Measurements from ENCODE around the gene RELB.
"Not testable (repeated sequence)": the region's sequence is repeated elsewhere in the genome, so short reads cannot be mapped to it uniquely, and the experiment has no call there.

Gene RELB, protein sequence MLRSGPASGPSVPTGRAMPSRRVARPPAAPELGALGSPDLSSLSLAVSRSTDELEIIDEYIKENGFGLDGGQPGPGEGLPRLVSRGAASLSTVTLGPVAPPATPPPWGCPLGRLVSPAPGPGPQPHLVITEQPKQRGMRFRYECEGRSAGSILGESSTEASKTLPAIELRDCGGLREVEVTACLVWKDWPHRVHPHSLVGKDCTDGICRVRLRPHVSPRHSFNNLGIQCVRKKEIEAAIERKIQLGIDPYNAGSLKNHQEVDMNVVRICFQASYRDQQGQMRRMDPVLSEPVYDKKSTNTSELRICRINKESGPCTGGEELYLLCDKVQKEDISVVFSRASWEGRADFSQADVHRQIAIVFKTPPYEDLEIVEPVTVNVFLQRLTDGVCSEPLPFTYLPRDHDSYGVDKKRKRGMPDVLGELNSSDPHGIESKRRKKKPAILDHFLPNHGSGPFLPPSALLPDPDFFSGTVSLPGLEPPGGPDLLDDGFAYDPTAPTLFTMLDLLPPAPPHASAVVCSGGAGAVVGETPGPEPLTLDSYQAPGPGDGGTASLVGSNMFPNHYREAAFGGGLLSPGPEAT

DNA sequence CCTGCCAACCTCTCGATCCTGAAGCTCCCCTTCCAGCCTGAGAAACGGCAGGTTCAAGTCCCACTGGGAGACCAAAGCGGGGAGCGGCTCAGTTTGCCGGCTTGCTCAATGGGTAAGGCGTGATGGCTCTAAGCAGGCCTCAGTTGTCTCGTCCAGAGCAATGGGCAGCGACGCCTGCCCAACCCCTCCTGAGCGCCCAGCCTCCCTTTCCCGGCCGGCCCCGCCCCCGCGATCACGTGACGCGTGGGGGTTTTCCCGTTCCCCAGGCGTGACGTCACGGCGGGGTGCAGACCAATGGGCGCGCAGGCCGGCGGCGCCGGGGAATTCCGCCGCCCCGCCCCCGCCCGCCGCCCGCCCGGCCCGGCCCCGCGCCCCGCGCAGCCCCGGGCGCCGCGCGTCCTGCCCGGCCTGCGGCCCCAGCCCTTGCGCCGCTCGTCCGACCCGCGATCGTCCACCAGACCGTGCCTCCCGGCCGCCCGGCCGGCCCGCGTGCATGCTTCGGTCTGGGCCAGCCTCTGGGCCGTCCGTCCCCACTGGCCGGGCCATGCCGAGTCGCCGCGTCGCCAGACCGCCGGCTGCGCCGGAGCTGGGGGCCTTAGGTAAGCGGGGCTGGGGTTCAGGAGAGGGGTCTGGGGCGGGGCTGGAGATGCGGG is at the start of gene RELB:
Gene RELB, plus strand, starts transcription at position 378 of the 653 bp plus-strand sequence. Its CDS starts 116 bp downstream, at position 494.
- peak; percentile 93 to 97 for DNase-seq (ENCODE audit: low read depth in 2 of 2)

DNA sequence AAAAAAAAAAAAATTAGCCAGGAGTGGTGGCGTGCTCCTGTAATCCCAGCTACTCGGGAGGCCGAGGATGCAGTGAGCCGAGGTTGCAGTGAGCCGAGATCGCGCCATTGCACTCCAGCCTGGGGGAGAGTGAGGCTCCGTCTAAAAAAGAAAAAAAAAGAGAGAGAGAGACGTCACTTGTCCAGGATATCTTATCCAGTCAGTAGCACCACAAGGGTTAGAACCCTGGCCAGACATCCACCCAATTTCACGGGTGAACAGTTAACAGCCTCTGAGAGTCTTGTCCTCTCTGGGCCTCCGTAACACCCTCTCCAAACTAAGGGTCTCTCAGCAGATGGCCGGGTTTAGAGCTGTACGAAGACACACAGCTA is 47.0 kb upstream of the RELB start:
- DNase-seq (ENCODE audit: low read depth in 2 of 2): no peak

DNA sequence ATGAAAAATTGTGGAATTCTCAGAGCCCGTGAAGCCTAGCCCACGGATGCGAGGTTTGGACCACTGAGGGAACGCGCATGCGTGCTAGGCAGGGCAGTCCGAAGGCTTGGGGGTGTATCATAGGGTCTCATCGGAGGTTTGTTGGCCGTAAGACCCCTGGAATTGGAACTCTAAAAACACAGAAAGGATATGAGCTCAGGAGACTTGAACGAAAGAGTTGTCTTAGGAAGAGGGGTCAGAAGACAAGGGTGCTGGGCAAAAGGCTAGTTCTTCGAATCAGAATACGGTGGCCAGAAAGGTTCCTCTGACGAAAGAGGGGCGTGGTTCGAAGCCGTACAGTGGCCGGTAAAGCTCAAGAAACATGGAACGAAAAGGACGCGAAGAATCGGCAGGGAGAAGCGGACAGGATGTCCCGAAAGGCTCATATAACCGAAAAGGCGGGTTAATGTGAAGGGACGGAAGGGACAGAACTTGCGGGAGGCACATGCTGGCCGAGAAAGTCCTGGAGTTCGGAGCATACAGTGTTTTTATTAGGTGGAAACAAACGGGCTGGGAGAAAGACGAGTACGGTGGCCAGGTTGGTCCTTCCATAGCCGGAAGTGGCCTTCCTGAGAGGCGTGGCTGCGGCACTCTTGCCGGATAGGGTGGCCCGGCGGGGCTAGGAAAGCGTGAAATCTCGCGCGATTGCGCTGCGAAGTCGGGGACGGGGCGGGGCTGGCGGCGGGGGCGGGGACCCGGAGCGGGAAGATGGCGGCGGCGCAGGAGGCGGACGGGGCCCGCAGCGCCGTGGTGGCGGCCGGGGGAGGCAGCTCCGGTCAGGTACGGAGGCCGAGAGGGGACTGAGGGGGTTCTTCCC is 46.4 kb upstream of the RELB start, which contains the start of gene CLPTM1:
Gene CLPTM1, plus strand, starts transcription at position 732 of the 856 bp plus-strand sequence. Its CDS starts 16 bp downstream, at position 748.
- DNase-seq (ENCODE audit: low read depth in 2 of 2): peak; percentile 91

DNA sequence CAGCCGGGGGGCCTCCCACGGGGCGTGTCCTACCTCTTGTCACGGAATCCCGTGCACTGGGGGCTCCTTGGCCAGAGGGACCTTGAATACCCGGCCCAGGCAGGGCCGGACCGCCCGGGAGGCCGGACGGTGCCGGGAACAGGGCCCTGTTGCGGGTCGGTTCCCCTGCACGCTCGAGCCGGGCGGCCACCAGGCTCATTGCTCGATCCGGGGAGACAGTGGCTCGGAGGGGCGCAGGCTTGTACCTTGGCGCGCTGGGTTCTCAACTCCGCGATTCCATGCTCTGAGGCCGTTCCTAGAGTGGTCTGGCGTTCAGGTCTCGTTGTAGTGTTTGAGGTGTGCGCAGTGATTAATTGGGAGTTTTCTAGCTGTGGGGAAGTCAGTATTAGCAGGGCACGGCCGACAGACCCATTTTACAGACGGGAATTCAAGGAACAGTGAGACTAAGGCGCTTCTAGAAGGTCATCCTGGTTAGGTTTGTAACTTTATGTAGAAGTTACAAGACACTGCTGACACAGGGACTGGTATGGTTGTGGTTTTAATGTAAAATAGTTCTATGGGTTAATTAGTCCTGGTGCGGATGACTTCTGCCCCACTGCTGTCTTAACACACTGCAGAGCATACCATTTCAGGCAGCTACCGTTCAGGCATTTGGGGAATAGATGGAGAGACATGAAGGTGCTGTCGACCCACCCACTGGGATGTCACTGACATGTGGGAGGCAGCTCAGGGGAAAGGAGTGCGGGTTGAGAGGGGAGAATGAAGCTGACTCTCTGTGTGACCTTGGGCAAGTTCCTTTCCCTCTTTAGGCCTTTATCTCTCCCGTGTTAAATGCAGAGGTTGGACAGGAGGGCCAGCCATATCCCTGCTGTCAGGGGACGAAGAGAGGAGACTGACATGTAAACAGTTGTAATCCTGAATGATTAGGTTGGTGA is 45.5 kb upstream of the RELB start:
- no peak for DNase-seq (ENCODE audit: low read depth in 2 of 2)

DNA sequence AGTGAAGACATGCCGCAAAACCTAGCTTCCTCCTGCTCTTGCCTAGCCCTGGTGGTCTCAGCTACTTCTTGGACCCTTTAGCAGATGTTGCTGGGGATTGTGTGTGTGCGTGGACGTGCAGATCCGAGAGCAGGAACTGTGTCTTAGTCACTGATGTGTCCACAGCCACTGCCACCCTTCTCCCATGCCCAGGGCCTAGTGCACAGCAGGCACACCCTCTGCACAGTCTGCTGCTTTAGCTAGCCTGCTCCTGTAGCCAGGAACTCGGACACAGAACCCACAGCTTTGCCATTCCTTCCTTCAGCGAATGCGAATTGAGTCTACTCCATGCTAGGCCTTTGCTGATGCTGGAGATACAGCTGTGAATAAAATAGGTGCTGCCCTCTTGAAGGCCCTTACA is 43.7 kb upstream of the RELB start:
- DNase-seq (ENCODE audit: low read depth in 2 of 2): no peak

DNA sequence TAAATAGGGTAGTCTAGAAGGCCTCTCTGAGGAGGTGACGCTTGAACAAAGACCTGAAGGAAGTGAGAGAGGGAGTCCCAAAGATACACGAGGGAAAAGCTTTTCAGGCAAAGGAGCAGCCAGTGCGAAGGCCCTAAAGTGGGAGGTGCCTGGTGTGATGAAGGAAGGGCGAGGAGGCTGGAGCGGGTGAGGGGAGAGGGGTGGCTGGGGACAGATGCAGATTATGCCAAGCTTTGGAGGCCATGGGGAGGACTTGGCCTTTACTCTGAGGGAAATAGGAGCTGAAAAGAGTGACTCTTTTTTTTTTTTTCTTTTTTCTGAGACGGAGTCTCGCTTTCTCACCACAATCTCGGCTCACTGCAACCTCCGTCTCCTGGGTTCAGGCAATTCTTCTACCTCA is 43.2 kb upstream of the RELB start:
- no peak for DNase-seq (ENCODE audit: low read depth in 2 of 2)

DNA sequence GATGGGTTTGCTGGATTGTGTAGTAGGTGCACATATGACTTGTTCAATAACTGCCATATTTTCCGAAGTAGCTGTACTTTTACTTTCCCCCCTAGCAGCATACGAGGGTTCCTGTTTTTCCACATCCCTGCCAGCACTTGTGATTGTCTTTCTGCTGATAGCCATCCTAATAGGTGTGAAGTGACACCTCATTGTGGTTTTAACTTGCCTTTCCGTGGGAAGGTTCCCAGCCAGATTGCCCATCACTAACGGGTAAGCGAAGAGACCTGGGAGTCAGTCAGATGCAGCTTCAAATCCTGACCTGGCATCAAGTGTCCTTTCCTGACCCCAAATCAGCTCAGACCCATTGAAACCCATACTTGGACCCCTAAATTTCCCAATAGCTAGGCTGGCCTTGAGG is 41.6 kb upstream of the RELB start:
- no peak for DNase-seq (ENCODE audit: low read depth in 2 of 2)

DNA sequence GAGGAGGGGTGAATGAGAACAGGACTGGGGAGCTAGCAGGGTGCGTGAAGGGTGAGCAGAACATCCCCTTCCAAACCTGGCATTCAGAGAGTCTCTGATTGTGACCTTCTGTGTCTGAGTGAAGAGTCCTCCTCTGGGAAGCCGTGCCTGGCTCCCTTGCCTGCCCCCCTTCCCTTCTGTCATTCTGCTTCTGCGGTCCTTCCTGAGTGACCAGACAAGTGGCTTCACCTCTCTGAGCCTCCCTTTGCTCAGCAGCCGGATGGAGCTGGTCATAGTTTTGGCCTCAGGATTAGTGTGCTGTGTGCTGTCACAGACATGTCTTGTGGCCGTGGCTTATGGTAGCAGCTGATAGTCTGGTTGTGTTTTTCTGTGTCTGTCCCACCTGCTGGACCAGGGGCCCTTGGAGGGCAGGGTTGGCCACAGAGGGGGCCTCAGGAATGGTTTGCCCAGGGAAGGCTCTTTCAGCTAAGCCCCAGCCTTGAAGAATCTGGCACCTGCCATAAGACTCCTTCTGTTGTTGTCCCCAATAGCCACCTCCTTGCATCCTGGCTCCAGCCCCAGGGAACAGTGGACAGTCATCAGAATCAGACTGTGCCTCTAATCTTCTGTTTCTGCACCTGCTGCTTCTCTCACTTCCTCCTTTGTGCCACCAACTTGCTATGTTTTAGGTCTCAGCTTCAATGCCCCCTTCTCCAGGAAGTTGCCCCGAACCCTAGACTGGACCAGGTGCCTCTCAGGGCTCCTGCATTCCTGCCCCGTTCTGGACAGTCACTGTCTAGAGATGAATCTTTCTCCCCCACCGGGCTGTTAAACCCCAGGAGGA is 40.1 kb upstream of the RELB start:
- no peak for DNase-seq (ENCODE audit: low read depth in 2 of 2)

DNA sequence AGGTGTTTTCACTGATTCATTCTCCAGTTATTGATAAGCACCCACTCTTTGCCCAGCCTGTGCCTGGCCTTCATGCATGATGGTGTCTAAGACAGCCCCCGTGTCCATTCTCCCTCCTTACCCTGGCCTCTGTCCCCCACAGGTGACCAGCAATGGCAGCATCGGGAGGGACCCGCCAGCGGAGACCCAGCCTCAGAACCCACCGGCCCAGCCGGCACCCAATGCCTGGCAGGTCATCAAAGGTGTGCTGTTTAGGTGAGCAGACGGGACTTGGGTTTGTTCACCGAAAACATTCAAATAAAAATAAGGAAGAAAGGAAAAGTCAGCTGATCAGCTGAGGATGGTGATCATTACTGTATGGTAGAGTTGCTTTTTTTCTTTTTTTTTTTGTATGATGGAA is 39.4 kb upstream of the RELB start:
- DNase-seq (ENCODE audit: low read depth in 2 of 2): no peak

DNA sequence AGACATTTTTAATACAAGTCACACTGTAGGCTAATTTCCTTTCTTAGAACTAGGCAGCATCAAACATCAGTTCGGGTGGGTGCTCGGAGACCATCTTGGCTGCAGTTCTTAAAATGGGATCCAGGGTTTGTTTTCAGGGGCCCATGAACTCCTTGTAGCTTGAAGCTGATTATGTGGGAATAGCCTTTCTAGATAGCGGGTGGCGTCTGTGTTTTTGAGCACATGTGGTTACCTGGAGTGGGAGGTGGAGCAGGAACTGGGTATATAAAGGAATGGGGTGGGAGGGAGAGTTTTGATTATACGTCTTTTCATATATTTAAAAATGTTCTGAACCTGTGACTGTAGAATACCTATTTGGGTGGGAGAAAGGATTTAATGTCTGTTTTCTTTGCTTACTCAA is 33.1 kb upstream of the RELB start:
- DNase-seq (ENCODE audit: low read depth in 2 of 2): no peak

DNA sequence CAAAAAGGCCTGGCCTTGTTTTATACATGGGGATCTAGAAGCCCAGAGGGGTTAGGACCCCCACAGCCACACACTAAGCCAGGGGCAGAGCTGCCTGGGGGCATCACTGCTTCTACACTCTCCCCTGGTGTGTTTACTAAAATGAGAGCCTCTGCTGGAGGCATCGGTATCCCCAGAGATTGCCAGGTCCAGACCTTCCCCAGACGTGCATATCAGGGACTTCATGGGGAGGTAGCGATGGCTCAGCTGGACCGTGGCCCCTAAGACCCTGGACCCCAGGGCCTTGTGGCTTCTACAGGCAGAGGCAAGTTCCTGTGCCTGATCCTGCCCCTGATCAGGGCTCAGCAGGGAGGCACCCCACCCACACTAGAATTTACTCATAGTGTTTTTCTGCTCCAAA is 32.6 kb upstream of the RELB start:
- no peak for DNase-seq (ENCODE audit: low read depth in 2 of 2)

DNA sequence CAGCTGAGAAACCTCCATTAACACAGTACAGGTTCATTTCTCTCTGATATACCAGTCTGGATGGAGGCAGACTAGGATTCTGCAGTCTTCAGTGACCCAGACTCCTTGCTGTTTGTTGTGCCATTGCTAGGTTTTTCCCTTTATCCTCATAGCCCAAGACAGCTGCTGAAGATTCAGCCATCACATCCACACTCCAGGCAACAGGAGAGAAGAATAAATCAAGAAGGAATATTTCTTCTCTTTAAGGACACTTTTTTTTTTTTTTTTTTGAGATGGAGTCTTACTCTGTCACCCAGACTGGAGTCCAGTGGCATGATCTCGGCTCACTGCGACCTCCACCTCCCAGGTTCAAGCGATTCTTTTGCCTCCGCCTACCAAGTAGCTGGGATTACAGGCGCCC is 31.8 kb upstream of the RELB start:
- no peak for DNase-seq (ENCODE audit: low read depth in 2 of 2)

DNA sequence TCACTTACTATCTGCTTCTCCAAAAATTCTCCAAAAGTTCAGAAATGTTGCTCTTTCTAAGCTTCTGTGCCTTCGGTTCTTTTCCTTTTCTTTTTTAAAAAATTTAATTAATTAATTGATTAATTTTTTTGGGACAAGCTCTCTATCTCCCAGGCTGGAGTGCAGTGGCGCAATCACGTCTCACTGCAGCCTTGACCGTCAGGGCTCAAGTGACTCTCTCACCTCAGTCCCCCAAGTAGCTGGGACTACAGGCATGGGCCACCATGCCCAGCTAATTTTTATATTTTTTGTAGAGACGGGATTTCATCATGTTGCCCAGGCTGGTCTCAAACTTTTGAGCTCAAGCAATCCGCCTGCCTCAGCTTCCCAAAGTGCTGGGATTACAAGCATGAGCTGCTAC is 29.8 kb upstream of the RELB start:
- not testable (repeated sequence) for DNase-seq (ENCODE audit: low read depth in 2 of 2)

DNA sequence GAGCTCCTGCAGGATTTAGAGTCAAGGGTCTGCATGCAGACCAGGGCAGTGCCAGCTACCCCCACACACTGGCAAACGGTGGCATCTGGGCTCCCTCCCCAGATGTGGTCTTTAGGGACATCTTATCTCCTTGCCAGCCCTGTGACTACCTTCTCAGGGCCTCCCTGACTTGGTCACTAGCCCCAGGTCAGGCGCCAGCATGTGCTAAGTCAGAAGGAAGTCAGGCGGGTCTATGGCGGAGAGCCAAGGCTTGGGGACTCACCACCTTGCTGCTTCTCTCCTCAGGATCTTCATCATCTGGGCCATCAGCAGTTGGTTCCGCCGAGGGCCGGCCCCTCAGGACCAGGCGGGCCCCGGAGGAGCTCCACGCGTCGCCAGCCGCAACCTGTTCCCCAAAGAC is 28.5 kb upstream of the RELB start:
- DNase-seq (ENCODE audit: low read depth in 2 of 2): no peak

DNA sequence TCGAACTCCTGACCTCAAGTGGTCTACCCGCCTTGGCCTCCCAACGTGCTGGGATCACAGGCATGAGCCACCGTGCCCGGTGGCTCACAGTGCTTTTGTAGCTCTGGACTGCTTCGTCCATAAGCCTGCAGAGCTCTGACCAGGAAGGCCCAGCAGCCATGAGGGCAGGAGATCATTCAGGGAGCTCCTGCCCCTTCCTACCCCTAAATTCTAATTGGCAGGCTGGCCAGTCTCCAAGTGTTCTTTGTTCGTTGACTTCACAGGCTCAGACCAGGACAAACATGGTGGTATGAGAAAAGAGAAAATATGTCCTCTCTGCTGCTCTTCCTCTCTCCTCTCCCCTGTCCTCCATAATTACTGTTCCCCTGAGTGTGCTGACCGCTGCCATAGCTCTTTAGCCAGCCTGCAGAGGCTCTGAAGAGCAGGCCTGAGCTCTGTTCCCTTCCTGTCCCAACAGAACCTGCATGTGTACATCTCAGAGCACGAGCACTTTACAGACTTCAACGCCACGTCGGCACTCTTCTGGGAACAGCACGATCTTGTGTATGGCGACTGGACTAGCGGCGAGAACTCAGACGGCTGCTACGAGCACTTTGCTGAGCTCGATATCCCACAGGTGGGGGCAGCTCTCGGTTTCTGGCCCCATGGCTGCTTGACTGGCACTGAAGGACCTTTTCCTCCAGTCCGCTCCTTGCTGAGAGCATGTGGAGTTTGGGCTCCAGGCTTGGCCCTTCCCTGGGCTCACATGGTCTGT is 27.1 kb upstream of the RELB start:
- no peak for DNase-seq (ENCODE audit: low read depth in 2 of 2)

DNA sequence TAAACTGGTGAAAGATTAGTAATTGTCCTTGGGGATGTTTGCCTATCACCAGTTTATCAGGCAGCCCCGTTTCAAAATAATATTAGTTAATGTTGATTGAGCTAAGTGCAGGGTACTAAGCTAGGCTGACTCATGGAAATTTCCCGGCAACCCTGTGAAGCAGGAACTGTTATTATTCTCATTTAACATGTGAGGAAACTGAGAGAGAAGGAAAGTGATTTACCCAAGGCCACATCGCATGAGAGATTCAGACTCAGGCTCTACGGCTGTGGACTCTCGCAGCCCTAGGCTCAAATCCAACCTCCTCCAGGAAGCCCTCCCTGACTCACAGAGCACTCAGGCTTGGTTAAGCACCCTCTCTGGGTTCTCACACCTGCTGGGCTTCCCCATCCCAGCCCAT is 26.4 kb upstream of the RELB start:
- no peak for DNase-seq (ENCODE audit: low read depth in 2 of 2)

DNA sequence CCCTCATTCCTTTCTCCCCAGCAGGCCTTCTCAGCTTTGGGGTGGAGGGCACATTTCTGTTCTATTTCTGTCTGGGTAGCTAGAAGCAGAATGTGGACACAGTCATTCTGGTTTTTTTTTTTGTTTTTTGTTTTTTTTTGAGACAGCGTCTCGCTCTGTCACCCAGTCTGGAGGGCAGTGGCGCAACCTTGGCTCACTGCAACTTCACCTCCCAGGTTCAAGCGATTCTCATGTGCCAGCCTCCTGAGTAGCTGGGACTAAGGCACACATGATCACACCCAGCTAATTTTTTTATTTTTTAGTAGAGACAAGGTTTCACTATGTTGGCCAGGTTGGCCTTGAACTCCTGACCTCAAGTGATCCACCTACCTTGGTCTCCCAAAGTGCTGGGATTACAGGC is 25.8 kb upstream of the RELB start:
- no peak for DNase-seq (ENCODE audit: low read depth in 2 of 2)

DNA sequence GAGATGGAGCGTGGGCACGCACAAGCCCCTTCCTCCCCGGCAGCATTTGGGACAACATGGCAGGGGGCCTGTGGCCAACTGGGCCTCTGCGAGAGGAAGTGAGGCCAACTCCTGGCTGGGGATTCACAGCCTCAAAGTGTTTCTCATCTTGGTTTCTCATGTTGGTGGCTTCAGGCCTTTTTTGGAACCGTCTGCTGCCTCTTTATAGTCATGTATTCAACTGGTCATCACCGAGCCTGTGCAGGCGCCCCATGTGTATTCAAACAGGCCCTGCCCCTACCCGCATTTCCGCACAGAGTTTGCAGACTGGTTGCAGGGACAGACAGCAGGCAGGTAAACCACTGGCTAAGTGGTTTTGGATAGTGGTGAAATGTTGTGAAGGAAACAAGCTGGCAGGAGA is 17.3 kb upstream of the RELB start:
- no peak for DNase-seq (ENCODE audit: low read depth in 2 of 2)

DNA sequence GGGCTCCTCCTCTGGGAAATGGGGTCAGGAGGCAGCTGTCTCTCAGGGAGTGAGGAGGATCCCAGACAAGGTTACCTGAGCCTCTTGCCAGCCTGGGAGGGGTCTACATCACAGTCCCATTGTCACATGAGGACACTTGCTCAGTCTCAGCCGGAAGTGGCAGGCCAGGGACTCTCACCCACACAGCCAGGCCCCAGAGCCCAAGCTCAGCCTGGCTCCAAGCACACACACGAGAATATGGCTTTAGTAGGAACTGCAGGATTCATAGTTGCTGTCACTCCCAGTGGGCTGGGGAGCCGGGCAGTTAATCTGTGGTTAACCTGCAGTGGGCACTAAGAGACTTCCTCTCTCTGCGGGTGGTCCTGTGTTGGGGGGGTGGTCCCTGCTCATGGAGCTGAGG is 15.8 kb upstream of the RELB start:
- DNase-seq (ENCODE audit: low read depth in 2 of 2): no peak
